CD4-positive, alpha-beta T cell treated with Interleukin-17A for 4 hours (primary cell): ENCODE data around the gene STX2.
A peak's percentile ranks its signal among the peaks of the same experiment; 100 is the strongest.
"Not testable (repeated sequence)": the region's sequence is repeated elsewhere in the genome, so short reads cannot be mapped to it uniquely, and the experiment has no call there.

ENCODE experiments used
- DNase-seq: peaks from one replicate; pipeline ENCODE4 v3.0.0-alpha.2; 2020; ENCODE audit warnings: mixed read lengths

The STX2 gene

DNA sequence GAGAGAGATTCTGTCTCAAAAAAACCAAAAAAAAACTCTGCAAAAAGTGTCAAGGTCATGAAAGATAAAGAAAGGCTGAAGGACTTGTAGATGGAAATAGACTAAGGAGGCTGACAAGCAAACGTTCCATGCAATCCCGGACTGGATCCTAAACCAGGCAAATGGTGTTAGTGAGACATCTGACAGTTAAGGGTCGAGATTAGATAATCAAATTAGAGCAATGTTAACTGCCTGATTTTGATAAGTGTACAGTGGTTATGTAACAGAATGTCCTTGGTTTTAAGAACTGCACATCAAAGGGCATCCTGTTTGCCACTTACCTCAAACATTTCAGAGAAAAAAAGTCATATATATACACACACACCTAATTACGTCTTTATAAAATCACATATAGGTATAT, 29.4 kb upstream of the STX2 start:
- DNase-seq: peak; percentile 8

DNA sequence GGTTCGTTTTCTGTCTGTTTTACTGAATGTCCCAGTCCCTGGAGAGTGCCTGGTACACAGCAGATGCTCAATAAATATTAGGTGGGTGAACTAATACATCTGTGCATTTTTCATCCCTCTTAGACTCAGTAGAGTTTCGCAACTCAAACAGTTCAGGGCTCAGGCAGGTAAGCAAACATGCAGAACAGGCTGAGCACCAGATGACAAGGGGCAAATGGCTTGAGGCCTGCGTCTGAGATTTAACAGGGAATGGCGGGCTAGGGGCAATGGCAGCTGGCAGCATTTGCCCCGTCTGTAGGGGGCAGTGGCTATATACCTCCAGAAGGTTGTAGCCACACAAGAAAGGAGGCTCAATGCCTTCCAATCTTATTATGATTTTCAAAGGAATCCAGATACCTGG, 24.2 kb upstream of the STX2 start:
- DNase-seq: no peak

DNA sequence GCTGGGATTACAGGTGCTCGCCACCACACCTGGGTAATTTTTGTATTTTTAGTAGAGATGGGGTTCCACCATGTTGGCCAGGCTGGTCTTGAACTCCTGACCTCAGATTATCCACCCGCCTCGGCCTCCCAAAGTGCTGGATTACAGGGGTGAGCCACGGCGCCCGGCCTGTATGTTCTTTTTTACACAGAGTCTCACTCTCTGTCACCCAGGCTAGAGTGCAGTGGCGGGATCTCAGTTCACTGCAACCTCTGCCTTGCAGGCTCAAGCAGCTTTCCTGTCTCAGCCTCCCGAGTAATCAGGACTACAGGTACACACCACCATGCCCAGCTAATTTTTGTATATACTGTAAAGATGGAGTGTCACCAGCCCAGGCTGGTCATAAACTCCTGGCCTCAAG, 23.7 kb upstream of the STX2 start:
- not testable (repeated sequence) for DNase-seq

DNA sequence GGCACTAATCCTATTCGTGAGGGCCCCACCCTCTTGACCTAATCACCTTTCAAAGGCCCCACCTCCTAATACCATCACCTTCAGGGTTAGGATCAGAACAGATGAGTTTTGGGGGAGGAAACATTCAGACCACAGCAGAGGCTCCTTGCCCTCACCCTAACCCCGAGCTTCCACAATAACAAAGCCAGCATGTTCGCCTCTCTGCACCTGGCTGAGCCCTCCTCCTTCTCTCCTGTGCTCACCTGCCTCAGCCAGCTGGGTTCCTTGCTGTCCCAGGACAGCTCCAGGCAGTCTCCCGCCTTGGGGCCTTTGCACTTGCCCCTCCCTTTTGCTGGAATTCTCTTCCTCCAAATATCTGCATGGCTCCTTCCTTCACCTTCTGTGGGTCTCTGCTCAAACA, 23.1 kb upstream of the STX2 start:
- DNase-seq: no peak

DNA sequence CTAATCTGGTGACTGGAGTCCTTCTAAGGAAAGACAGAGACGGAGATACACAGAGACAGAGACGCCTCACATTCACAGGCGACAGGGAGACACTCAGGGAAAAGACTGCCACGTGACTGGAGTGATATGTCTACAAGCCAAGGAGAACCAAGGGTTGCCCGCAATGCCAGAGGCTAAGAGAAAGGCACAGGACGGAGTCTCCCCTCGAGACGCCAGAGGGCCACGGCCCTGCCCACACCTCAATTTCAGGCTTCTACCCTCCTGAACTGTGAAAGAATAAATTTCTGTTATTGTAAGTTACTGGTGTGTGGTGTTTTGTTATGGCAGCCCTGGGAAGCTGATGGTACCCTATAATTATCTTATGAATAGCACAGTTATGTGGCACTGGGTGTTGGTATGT, 21.3 kb upstream of the STX2 start:
- no peak for DNase-seq

DNA sequence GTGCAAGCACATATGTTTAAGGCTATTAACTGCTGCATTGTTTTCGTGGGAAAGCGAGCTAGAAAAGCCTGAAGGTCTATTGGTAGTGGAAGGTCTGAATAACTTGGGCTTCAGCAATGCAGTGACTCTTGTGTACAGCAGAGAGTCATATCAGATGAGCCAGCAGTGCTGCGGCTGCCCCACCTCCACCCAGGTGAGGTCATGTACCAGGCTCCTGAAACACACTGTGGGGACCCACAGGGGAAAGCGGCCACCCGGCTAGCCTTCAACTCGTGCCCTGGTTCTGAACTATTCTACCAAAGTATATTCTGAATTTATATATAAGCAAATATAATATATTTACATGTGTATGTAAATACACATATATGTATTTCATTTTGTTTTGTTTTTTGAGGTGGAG, 20.1 kb upstream of the STX2 start:
- no peak for DNase-seq

DNA sequence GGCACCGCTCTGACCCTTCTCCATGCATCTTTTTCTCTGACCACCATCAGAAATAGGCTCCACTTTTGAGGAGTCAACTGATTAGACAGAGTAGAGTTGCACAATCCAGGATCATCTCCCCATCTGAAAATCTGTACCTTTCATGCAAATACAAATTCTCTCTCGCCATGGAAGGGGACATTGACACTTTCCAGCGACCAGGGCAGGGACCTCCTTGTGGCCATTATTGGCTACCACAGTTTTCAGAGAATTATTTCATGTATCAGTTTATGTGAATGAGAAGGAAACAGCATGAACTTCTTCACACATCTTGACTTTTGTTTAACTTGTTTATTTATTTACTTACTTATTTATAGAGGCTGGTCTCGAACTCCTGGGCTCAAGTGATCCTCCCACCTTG, 19.0 kb upstream of the STX2 start:
- DNase-seq: no peak

DNA sequence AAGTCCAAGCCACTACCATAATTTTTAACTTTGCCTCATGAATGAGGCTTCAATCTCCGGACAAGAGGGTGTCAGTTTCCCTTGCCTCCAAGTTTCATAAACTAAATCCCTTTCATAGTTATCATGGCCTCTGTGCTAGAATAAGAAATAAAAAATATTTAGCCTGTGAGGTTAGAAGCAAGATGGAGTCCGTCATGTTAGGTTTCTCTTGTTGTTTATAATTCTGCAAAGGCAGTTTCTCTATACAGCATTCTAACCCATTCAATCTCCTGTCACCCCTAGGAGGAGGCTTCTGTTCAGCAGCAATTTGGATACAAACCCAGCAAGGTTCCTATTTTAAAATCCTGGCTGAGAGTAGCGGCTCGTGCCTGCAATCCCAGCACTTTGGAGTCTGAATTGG, 17.0 kb upstream of the STX2 start:
- DNase-seq: no peak

DNA sequence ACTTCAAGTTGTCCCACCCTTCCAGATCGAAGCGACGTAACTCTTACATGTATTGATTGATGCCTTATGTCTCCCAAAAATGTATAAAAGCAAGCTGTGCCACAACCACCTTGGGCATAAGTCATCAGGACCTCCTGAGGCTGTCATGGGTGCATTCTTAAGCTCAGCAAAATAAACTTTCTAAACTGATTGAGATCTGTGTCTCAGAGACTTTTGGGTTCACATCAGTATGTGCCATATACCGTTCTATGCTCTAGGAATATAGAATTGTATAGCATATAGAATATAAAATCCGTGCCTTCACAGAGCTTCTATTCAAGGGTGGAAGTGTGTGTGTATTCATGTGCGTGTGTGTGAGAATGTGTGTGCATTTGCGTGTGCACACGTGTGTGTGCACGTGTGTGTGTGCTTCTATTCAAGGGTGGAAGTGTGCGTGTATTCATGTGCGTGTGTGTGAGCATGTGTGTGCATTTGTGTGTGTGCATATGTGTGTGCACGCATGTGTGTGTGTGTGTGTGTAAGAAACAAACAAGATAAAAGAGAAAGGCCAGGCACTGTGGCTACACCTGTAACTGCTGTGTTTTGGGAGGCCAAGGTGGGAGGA, 11.5 kb upstream of the STX2 start:
- no peak for DNase-seq

DNA sequence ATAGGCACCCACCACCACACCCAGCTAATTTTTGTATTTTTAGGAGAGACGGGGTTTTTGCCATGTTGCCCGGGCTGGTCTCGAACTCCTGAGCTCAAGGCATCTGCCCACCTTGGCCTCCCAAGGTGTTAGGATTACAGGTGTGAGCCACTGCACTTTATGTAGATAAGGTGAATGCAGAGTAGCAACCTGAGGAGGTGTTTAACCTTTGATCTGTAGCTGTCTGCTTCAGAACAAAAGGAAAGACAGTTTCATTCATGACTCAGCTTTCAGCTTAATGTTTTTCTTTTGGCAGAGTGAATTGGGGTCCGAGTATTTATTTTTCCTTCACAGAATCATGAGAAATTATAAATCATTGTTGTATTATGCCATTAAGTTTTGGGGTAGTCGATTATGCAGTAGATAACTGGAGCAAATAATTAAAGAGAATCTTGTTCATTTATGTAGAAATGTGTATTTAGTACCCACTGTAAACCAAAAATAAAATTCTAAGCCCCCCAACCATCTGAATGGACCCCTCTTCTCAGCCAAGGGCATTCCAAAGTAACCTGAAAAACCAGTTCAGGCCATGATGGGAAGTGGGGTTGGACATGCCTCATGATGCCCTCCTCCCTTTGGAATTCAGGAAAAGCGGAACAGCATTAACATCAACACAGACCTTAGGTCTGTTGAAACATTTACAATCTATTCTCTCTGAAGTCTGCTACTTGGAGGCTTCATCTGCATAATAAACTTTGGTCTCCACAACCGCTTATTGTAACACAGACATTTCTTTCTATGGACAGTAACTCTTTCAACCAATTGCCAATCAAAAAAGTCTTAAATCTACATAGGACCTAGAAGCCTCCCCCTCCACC, 10.7 kb upstream of the STX2 start:
- DNase-seq: no peak

DNA sequence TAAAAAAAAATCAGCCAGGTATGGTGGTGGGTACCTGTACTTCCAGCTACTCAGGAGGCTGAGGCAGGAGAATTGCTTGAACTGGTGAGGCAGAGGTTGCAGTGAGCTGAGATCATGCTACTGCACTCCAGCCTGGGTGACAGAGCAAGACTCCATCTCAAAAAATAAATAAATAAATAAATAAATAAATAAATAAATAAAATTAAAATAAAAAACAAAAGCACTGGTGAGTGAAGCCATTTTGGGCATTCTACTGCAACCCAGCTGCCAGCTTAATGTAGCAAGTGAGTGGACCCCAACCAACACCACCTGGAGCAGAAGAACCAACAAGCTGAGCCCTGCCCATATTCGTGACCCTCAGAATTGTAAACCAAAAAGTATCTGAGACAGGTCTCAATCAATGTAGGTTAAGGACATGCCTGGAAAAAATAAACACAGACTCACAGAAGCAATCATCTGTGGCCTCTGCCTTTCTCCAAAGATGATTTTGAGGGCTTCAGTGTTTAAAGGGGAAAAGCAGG, 9.8 kb upstream of the STX2 start:
- DNase-seq: not testable (repeated sequence)

DNA sequence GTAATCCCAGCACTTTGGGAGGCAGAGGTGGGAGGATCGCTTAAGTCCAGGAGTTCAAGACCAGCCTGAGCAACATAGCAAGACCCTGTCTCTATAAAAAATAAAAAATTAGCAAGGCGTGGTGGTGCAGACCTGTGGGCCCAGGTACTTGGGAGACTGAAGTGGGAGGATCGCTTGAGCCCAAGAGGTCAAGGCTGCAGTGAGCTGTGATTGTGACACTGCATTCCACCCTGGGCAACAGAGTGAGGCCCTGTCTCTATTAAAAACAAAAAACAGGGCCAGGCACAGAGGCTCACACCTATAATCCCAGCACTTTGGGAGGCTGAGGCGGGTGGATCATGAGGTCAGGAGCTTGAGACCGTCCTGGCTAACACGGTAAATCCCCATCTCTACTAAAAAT, 9.1 kb upstream of the STX2 start:
- not testable (repeated sequence) for DNase-seq

DNA sequence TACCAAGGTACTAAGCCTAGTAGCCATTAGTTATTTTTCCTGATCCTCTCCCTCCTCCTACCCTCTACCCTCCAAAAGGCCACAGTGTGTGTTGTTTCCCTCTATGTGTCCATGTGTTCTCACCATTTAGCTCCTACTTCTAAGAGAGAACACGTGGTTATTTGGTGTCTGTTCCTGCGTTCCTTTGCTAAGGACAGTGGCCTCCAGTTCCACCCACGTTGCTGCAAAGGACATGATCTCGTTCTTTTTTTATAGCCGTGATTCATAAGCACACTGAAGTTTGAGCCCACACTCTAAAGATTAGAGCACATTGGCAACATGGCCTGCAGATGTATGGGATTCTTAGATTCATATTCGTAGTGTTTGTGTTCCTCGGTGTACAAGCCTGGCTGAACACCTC, 8.1 kb upstream of the STX2 start:
- DNase-seq: no peak

DNA sequence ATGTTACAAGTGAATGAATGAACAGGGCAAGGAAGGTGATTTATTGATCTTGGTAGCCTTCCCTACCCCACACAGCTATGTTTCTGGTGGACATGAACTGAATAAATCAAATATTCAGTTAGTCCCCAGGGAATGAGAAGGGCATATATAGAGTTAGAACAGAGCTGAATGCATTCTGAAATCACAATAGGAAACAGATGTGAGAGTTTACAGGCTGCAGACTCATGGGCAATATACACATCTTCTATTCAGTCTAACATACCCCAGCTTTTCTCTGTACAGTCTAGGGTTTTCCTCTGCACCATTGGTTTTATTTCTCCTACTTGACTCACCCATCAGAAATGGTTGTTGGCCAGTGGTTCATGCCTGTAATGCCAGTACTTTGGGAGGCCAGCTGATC, 7.3 kb upstream of the STX2 start:
- no peak for DNase-seq

DNA sequence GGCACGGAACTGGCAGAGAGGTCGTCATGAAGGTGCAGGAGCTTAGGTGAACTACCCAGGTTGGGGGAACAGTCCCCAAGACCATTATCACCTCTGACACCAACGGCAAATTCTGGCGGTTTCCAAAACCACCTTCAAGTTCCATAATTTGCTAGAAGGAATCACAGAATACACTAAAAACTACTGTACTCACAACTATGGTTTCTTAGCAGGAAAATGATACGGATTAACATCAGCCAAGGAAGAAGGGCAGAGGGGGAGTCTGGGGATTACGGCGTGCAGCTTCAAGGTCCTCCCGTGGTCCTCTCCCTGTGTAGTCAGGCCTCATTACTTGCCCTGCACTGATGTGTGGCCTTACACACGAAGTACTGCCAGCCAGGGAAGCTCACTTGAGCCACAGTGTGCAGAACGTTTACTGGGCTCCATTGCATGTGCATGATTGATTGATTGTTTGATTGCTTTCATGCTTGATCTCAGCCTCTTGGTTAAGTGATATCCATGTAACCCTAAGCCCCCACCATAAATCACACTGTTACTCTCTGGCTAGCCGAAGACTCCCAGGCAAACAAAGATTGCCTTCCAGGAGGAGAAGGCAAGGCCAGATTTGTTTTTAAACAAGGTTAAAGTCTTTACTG, 837 bp upstream of the STX2 start:
- DNase-seq: no peak

DNA sequence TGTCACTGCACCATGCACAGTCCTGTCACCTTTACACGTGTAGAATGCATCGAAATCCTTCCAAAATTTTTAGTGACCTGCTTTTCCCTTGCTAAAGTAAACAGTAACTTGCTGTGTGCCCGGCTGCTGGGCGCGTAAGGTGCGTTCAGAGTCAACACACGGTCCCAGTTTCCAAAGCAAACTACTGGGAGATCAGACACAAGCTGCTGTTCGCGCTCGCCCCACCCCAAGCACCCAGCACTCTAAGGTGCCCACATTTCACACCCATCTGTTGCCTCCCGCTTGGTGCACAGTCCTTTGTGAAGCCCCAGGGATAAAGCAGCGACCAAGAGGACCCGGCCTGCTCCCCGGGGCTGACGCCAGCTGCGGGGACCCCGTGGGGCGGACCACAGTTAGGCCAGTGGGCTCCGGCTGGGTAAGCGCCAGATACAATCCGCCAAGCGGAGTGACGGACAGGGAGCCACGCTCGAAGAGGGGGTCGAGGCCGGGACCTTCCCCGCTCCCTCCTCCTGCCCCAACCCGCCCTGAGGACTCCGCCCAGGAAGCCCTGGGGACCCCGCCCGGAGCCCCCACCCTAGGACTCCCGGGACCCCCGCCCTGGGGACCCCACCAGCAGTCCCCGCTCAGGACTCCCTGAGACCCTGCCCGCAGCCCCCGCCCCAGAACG, 633 bp downstream of the STX2 start:
- DNase-seq: peak; percentile 40

DNA sequence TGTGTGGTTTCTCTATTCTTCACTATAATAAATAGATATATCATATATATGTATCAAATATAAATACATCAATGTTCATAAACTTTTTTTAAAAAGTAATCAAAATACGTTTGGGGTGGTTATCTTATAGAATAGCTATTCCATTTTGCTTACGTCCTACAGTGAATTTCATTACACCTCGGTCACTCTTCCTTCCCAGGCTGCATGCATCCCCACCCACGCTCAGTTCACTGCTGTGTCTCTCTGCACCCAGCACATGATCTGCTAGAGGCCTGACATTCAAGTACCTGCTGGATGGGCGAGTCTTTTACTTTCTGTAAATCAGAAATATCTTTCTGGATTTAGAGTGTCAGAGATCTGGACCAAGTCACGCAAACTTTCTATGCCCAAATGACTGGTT, 3.6 kb downstream of the STX2 start:
- no peak for DNase-seq

DNA sequence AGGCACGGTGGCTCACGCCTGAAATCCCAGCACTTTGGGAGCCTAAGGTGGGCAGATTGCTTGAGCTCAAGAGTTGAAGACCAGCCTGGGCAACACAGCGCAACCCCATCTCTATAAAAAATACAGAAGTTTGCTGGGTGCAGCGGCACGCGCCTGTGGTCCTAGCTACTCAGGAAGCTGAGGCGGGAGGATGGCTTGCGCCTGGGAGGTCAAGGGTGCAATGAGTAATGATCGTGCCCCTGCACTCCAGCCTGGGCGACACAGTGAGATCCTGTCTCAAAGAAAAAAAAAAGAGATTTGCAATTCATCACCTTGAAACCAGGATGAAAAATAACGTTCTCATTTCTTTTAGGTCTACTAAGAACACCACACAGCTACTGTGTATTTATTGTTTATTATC, 4.0 kb downstream of the STX2 start:
- no peak for DNase-seq

DNA sequence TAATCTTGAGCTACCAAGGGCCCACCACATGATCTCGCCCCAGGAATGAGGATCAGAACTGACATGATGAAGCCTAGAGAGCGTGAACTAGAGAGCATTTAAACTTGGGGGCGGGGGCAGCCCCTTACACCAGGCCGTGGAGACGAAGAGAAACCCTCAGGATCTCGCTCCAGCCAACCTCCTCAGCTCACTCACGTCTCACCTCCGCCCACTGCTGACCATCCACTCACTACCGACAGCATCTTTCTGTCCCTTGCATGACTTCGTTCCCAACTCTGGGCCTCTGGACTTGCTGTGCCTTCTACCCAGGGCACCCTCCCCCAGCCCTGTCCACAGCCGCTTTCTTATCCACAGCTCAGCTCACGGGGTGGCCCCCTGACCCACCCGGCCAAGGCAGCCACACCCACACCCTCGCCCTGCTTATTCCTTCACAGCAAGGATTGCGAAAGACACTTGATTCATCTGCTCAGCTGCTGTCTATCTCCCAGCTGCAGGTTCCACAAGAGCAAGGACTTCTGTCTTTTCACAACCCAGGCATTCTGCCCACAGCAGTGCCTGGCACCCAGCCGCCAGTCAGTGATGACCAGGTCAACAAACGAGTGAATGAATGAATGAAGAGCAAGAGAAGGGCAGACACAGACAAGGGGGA, 6.4 kb downstream of the STX2 start:
- no peak for DNase-seq

DNA sequence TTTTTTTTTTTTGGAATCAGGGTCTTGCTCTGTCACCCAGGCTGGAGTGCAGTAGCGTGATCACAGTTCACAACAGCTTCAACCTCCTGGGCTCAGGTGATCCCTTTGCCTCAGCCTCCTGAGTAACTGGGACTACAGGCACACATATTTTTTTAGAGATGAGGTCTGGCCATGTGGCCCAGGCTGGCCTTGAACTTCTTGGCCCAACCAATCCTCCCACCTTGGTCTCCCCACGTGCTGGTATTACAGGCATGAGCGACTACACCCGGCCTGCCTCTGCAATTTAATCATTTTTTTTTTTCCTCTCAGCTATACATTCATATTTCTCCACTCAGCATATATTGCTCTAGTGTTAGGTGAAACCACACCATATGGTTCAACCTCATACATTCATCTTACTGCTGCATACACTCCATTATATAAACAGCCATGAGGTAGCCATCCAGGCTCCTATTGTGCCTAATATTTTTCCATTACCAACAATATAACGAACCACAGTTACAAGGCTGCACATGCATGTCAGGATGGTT, 7.1 kb downstream of the STX2 start:
- DNase-seq: no peak

DNA sequence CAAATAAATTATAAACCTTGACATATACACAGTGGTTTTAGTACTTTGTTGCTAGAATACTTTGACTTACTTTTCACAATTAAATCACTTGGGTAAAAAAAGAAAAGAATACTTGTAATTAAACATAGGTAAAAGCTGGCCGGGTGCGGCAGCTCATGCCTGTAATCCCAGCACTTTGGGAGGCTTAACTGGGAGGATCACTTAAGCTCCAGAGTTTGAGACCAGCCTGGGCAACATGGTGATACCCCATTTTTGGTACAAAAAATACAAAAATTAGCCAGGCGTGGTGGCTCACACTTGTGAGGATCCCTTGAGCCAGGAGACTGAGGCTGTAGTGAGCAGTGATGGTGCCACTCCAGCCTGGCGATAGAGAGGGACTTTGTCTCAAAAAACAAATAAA, 7.8 kb downstream of the STX2 start:
- DNase-seq: no peak

DNA sequence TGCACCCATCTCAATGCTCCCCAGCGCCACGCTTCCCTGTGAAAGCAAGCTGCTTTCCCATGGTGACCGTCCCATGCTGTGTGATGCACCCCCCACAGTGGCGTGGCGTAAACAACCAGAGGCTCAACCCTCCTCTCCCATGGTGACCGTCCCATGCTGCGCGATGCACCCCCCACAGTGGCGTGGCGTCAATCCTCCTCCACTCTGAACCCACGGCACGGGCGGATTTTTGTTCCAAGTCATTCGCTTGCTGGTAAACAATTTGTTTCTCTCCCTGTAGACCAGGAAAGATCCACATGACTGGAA, 8.9 kb downstream of the STX2 start:
- no peak for DNase-seq
